ENCODE measurements around the gene PPP2R3A.

PPP2R3A gene

DNA sequence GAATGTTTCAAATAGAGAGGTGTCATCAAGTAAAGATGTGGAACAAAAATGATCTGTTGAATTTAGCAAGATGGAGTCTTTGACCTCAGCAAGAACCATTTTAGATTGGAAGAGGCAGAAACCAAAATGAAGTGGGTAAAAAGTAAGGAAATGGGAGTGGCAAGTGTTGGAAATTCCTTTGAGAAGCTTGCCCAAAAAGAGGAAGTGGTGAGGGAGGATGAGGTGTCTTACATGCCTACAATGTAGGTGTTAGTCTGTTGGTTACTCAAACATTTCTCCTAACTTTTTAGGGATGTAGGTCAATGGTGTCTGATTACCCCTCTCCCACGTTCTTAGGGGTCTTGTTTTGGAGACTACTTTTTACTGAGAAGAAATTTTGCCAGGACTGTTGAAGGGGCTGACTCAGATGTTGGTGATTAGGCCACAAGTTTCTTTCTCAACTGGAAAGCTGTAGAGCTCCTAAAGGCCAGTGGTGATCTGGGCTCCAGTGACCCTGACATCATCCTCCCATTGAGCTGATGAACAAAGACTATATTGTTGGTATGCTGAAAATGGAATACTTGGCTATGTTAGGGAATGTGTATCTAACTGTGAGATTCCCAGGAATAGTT is 5.1 kb downstream of the PPP2R3A start:
- DNase-seq, result no peak

DNA sequence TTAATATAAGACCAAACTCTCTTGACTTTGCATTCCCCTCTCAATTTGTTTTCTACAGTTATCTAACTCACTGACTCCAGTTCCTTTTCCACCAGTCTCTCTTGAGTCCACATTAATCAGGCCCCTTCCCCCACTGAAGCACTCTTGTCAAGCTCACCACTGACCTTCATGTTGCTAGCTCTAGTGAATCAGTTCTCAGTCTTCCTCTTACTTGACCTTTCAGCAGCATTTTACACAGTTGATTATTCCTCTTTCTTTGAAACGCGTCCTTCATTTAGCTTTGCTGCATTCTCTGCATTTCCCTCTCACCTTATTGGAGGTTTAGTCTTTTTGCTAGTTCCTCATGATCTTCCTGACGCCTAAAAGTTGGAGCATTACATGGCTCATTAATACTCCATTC is 8.3 kb downstream of the PPP2R3A start:
- no peak for DNase-seq

DNA sequence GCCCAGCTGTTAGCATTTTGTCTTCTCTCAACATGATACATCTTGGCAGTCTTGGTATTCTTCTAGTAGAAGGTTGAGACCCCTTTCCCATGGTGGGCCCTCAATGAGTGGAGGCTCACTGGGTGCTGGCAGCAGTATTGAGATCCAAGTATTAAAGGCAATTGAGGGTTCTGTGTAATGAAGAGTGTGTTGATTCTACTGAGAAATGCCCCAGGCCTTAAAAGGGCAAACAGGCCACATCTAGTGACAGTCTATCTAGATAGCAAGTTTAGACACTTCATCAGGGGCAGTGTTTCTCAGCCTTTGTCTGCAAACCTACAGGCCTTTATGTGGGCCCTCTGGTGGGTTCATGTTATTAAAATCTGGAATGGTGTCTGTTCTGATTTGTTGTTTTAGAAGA is 9.5 kb downstream of the PPP2R3A start:
- DNase-seq, result no peak

DNA sequence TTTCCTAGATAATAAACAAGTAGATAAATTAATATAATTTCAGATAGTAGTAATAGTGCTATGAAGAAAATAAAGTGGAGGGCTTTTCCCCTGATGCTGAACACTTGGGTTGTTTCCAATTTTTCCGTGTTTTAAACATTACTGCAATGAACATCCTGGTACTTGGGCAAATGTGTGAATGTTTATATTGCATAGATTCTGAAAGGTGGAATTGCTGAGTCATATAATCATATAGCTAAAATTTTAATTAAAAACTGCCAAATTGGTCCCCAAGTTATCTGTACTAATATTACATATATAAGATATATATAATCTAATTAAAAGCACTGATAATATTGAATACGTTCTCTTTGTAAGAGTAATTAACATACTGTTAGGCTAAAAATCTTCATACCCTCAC is 10.0 kb downstream of the PPP2R3A start:
- DNase-seq, result no peak

DNA sequence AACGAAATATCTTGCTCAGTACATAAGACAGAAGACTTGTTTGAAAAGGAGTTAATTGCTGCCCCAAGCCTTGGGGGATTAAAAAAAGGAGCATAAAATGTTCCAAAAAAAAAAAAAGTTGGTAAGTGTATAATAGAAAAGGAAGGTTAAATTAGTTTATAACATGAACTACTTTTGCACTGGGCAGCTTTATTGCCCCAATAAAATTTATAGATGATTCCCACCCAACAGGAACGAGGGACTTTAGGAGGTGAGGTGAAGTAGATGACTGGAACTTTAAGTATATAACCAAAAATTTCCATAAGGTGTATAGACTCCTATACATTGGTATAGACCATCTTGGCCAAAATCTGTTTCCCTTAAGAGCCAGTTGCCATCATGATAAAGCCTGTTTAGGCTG is 14.8 kb downstream of the PPP2R3A start:
- DNase-seq, result no peak

DNA sequence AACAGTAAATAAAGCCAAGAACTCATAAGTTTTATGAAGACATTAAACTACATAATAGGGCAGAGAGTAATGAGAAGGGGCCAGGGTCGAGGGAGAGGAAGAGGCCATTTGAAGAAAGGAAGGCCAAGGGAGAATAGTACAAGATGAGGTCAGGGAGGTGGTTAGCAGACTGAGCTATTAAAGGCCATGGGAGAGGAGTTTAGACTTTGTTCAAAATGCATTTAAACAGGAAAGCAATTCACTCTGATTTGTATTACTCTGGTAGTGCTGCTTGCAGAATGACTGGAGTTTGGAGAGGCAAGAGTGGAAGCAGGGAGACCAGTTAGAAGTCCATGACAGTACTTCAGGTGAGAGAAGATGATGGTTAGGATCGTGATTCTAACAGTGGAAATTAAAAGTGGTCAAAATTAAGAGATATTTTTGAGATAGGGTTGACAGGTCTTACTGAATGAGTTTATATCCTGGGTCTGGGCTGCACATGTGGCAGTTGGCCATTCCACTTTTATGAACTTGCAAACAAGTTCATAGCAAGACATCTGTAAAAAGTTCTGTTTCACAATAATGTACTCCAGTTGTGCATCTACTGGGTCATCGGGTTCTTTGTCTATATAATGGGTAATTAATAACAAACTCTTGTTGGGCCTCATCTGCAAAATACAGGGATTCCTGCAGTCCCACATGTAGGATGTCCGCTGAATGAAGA is 16.3 kb downstream of the PPP2R3A start:
- DNase-seq, result no peak

DNA sequence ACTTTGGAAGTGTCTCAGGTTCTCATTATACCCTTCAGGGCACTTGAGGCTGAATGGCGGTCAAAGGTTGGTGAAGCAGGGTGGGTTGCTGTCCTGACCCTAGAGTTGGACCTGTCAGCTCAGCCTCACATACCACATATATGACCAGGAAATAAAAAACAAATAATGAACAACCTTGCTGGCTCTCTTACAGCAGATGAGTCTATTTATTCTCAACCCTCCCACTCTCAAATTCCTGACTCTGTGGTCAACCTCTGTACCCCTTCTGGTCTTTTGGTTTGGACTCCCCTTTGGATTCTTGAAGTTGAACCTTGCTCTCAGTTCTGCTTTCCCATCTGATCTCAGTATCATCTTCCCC is 16.9 kb downstream of the PPP2R3A start:
- no peak for DNase-seq

DNA sequence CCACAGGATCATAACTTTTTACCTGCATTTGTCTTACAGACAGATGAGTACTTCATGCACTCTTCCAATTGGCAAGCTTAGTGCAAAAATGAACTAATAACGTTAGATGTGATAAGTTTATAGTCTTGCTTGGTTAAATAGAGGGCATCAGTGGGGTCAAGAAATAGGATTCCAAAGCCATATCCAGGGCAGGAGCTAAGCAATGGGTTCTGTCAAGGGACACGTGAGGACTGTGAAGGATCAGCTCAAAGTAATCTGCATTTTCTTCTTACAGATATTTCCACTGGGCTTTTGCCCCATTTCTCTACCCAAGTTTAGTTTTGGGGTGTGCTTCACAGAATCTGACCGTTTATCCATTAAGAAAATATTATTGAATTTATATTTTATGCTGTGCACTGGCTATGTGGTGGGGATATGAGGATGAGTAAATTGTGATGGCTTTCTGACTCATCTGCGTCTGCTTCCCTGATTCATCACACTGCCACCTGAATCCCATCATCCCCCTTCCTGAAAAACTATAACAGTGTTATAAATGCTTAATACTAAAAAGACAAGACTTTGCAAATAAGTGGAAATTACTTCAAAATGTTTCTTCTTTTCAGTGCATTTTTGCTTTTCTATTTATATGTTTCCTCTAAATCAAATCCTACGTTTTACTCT is 17.5 kb downstream of the PPP2R3A start:
- DNase-seq, result no peak

DNA sequence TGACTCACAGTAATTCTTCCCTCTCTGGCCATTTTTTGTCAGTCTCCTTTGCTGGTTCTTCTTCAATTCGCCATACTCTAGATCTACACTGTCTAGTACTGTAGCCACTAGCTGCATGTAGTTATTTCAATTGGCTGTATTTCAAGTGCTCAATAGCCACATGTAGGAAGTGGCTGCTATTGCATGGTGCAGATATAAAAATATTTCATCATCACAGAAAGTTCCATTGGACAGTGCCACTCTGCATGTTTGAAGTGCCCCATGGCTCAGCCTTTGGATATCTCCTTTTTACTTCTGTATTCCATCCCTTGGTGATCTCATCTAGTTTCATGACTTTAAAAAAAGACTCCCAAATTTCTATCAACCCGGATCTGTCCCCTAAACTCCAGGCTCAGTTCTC is 22.1 kb downstream of the PPP2R3A start:
- DNase-seq, result no peak

DNA sequence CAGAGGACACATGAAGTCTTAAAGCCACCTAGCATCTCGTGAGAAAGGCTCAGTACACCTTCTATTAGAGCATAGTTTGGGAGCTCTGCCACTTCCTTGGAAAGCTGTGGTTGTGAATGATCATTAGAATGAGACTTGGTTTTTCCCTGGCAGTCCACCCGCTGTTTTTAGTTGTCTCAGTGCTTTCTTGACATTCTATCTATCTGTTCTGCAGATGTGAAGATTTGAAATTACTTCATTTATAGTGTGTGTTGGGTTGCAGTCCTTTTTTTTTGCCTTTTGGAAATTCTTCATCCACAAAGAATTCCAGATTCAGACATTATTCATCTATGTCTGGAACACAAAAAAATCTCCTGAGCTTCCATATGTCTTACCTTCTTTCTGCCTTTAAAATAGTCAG is 23.7 kb downstream of the PPP2R3A start:
- no peak for DNase-seq

DNA sequence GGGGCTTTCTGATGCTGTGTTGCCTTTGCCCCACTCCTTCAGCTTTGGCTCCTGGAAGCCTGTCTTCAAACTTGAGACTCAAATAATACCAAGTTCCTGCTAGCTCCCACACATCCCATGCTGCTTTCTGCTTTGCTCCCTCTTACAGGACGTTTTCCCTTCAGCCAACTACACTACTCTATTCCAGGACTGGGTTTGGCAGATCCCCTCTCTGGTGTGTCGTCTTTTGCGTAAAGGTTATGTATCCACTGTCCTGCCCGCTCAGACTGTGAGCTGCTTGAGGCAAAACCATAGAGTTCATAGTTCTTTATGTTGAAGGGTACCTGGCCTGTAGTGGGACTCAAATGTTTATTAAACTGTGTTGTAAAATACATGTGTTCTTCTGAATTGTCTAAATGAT is 25.4 kb downstream of the PPP2R3A start:
- no peak for DNase-seq

DNA sequence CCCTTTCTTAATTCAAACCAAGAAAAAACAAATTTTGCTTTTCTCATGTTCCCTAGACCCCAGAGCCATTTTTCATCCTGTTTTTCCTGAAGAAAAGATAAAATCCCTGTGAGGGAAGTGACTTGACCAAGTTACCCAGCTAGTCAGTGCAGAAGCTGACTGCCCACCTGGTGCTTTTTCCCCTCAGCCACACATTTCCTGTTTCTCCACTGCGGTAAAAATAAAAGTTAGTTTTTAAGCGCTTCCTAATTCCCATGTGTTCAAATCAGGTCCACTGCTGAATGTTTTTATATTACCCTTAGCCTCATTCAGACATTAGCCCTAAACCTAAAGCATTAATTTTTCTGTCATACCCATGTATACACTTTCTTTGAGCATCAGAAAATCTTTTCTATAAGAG is 26.1 kb downstream of the PPP2R3A start:
- DNase-seq, result no peak

DNA sequence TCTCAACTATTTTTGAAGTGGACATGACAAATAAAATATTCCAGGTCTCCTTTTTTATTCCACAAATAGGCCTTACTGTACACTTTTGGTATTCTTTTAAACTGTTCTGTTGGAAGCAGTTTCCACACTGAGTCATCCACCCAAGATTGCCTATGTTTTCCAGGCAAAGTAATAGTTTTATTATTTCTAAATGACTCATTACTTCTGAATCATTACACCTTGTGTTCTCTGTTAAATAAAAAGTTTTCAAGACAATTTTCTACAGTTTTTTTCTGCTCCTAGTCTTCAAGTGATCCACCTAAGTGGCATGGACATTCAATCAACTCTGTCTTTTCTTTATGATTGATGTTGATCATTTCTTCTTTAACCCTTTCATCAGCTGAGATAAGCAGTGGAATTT is 26.5 kb downstream of the PPP2R3A start:
- DNase-seq, result no peak

DNA sequence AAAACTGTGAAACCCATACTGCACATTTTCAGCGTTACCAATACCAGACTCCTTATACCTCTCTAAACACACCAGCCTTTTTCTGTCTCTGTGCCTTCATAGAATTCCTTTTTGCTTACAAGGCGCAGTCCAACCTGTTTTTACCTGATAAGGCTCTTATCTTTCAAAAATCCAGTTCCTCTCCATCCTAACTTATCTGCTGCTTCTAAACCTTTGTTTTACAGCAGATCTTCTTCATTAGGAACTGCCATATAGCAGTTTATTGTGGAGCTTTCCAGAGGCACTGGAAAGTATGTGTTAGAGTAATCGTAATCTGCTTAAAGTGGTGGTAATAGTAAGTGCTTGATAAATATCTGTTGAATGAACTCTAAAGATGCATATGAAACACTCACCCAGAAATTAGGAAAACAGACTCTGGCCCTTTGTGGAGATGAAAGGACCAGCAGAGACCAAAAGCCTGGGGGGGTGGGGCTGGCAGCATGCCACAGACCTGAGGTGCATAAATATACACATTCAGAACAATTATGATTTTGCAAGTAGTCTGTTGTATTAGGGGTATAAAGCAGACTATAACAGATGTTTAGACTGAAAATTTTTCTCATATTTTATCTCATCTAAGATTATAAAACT is 29.3 kb downstream of the PPP2R3A start:
- no peak for DNase-seq

DNA sequence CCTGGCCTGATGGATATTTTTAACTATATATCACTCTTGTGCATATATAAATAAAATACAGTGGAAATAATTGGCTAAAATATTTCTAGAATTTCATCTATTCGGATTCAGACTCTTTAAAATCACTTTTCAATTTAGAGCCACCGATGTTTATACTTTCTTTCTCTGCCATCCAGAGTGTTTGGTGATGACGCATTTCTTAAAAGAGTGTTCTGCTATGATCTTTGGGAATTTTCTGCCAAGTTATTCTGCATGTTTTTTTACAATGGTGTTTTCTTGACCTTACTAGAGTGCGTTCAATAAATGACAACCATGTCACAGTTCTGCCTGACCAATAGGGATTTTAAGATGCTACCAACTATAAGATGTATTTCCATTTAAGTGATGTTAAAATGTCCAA is 30.2 kb downstream of the PPP2R3A start:
- DNase-seq, result no peak

DNA sequence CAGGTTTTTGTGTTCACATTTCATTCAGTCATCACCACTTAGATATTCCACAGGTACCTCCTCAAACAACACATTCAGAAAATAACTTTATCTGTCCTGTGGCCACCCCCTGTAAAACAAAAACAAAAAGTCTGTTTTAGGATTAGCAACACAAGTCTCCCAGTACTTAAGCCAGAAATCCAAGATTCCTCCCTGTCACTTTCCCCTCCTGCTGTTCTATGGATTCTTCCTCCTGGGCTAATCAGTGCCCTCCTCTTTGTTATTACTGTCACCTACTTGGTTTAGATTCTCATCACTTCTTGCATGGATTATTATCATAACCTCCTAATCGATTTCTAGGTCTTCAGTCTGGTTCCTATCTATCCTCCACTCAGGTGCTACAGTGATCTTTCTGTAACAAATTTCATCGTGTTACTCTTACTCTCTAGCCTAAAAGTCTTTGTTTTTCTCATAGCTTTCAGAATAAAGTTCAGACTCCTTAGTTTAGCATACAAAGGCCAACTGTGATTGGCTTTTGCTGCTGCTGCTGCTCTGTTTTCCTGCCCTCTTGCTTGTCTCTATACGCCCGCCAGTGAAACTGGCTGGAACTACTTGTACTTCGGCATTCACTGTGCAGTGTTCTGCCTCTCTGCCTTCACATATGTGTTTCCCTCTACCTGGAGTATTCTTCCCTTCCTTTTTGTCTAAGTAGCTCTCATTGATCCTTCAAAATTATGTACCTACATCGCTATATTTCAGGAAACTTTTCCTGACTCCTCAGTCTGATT is 32.2 kb downstream of the PPP2R3A start:
- DNase-seq, result no peak

DNA sequence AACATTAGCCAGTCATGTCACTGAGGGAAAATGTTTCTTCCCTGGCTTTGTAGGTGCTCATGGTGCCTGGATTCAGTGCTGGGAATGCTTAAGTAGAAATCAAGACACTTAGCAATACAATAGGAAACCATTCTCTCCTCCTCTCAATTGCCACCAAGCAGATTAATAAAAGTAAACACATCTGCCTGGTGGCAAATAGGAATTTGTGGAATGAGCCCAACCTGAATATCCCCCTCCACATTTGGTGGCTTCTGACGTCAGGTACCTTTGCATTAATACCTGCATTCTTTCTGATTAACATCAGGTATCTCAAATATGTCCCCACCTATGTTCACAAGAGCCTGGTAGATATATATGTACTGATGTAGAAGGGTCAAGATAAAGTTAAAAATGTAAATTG is 42.7 kb downstream of the PPP2R3A start:
- DNase-seq, result no peak

DNA sequence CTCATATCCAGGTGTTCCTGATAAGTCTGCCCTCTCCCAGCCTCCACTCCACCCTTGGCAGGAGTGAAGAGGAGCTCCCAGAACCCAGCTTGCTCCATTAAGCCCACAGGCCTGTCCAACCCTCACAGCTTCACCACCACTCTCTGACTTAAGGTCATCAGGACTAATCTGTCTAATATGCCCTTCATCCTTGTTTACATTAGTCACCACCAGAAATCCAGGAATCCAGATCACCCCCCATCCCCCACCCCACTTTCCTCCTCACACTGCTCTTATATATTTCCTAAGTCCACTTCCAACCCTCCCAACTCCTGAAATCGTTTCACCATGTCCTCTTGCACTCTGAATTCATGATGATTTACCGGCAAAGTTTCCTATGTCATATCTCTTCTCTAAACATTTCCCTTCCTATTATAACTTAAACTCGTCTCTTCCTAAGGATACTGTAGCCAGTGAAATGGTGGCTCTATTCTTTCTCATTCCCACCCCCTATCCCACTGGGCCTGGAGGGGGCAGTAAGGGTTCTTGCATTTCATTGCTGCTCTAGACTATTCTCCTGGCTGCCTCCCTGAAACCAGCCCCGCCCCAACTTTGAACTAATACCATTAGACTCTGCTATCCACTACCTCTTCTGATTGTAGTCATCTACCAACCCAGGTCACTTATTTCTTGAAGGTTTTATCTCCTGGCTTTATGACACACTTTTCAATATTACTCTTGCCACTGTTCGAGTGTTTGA is 43.4 kb downstream of the PPP2R3A start:
- no peak for DNase-seq

DNA sequence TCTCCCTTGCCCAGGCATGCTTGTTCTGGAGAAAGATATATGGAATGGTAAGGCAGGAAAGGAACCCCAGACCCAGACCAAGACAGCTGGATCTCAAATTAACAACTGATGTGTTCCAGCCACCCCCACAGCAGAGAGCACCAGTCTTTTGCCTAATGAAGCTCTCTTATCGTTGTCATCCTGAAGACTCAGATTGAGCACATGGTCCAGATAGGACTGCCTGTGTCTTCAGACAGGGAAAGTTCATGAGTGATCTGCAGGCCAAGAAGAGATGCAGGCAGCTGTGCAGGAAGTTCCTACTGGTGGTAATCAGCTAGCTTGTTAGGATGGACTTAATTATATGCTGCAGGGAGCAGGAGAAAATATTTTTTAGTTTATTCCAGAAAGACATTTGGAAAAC is 53.3 kb downstream of the PPP2R3A start:
- DNase-seq, result no peak

DNA sequence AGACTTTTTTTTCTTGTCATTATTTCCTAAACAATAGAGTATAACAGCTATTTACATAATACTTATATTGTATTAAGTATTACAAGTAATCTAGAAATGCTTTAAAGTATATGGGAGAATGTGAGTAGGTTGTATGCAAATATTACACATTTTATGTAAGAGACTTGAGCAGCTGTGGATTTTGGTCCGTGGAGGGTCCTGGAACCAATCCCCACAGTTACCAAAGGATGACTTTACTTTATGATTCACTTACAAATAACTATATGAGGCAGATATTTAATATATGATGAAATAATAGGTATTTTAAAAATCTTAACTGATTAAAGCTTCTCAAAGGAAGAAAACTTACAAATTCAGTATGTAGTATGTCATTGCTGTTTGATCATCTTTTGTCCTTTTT is 56.3 kb downstream of the PPP2R3A start:
- no peak for DNase-seq

DNA sequence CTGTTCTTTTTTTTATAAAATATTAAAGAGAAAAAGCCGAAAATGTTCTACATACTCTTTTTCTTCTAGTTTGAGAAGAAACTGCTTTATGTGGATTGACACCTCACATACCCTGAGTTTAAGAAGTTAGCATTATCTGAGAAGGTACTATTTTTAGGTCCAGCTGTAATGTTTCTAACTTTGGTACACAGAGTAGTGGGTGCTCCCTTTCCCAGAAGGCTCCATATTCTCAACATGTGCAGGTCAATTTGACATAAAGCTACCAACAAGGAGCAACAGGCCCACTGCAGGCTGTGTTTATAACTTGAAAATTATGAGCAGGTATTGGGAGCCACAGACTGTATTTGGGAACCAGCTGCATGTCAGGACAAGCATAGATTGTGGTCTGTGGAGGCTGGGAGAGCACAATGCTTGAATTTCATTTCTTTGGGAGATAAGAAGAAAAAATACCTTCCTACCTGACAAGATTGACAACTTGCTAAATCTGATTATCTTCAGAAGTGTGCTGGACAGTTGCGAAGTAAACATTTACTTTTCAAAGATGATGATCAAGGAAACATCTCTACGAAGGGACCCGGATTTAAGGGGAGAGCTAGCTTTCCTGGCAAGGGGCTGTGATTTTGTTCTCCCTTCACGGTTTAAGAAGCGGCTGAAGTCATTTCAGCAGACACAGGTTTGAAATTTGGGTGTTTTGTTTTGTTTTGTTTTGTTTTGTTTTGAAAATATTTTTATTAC is 57.2 kb downstream of the PPP2R3A start:
- DNase-seq, result no peak
